B cell (primary cell): Measurements from ENCODE around the gene CEP55. TPM values are rescaled to one million over a fixed set of nuclear protein-coding genes. Genes with fewer than 3 reads are reported as not detected.

Experiments
- ATAC-seq: fragments of 200-7000 bp; cut with Tn5 transposase; one replicate; pipeline ENCODE4 v1.10.0; 2021; ENCODE audit warnings: low read depth, mild to moderate bottlenecking, moderate number of reproducible peaks, moderate library complexity
- CTCF ChIA-PET: fragments of 350-600 bp; sonication (Branson Sonifier 250); formaldehyde crosslinking; loops from one replicate; lab custom pipeline; 2021; ENCODE audit warnings: antibody characterized with exemption, inconsistent platforms; lab: Charles Lee
- POLR2A ChIA-PET: fragments of 350-600 bp; sonication (Branson Sonifier 250); formaldehyde crosslinking; loops from one replicate; lab custom pipeline; 2021; ENCODE audit warnings: antibody characterized with exemption; lab: Charles Lee
- DNase-seq: peaks from one replicate; pipeline ENCODE4 v3.0.0; 2013
- H2AFZ ChIP-seq: 2 replicates; pipeline ENCODE4 v1.6.1; 2012; ENCODE audit warnings: mild to moderate bottlenecking, low read depth, low read length; ENCODE audit not compliant: insufficient read depth, poor library complexity, severe bottlenecking
- H3K27ac ChIP-seq, 2 donors: 1 replicate in 1 of 2; 2 replicates in 1 of 2; pipeline ENCODE4 v1.5.1; 2012 to 2013; ENCODE audit warnings: low read length in 2 of 2, mild to moderate bottlenecking in 2 of 2, moderate library complexity in 1 of 2
- H3K27me3 ChIP-seq, 4 experiments: fragments of 200-600 bp in 1 of 4; sonication (generic) in 1 of 4; replicated peaks in 1 of 4; 1 replicate in 2 of 4; 2 replicates in 2 of 4; pipeline versions ENCODE4 v1.6.1 to v1.7.0; 2013 to 2016; ENCODE audit warnings: low read length in 3 of 4, mild to moderate bottlenecking in 2 of 4, mixed read lengths in 1 of 4, moderate library complexity in 1 of 4; ENCODE audit not compliant: insufficient read depth in 4 of 4, control insufficient read depth in 3 of 4; ENCODE audit errors: control extremely low read depth in 1 of 4
- H3K36me3 ChIP-seq, 2 experiments: replicated peaks in 1 of 2; 1 replicate in 1 of 2; 2 replicates in 1 of 2; pipeline versions ENCODE4 v1.6.1 to v1.7.1; 2013; ENCODE audit warnings: low read length in 1 of 2; ENCODE audit not compliant: insufficient read depth in 2 of 2, control insufficient read depth in 1 of 2; ENCODE audit errors: control extremely low read depth in 1 of 2, extremely low read depth in 1 of 2
- H3K4me1 ChIP-seq, 2 donors: fragments of 200-600 bp in 1 of 2; sonication (generic) in 1 of 2; 1 replicate in 1 of 2; 2 replicates in 1 of 2; pipeline versions ENCODE4 v1.5.1 to v1.6.1; 2013 to 2017; ENCODE audit warnings: low read length in 2 of 2; ENCODE audit not compliant: control insufficient read depth in 2 of 2, insufficient read depth in 2 of 2
- H3K4me2 ChIP-seq: replicated peaks from 2 replicates; pipeline ENCODE3; 2012; ENCODE audit warnings: mild to moderate bottlenecking, low read depth, low read length; ENCODE audit not compliant: poor library complexity, severe bottlenecking
- H3K4me3 ChIP-seq, 5 experiments: fragments of 200-600 bp in 1 of 5; sonication (generic) in 1 of 5; 1 replicate in 3 of 5; 2 replicates in 2 of 5; pipeline versions ENCODE4 v1.5.1 to v1.7.0; 2011 to 2016; ENCODE audit warnings: low read length in 4 of 5, mild to moderate bottlenecking in 4 of 5, low read depth in 2 of 5, control low read depth in 1 of 5, moderate library complexity in 1 of 5; ENCODE audit not compliant: insufficient read depth in 1 of 5; ENCODE audit errors: control extremely low read depth in 1 of 5, extremely low read depth in 1 of 5
- H3K79me2 ChIP-seq: fragments of 200-600 bp; sonication (generic); one replicate; pipeline ENCODE4 v1.6.0; 2016; ENCODE audit warnings: low read length; ENCODE audit not compliant: control insufficient read depth, insufficient read depth
- H3K9ac ChIP-seq: fragments of 200-600 bp; sonication (generic); 2 replicates; pipeline ENCODE4 v1.6.1; 2017; ENCODE audit warnings: mild to moderate bottlenecking, low read length, moderate library complexity
- H3K9me3 ChIP-seq, 3 donors: one replicate each; pipeline versions ENCODE4 v1.6.1 to v1.7.1; 2013; ENCODE audit warnings: low read length in 2 of 3; ENCODE audit not compliant: control insufficient read depth in 2 of 3, insufficient read depth in 1 of 3; ENCODE audit errors: control extremely low read depth in 1 of 3
- H4K20me1 ChIP-seq: 2 replicates; pipeline ENCODE4 v1.6.0; 2012; ENCODE audit warnings: mild to moderate bottlenecking, low read length; ENCODE audit not compliant: insufficient read depth, control insufficient read depth, poor library complexity, severe bottlenecking
- H3K27ac Mint-ChIP-seq: one replicate; pipeline ENCODE4 v1.8.0; 2021; ENCODE audit warnings: mixed read lengths
- H3K27me3 Mint-ChIP-seq: one replicate; pipeline ENCODE4 v1.8.0; 2021; ENCODE audit warnings: mixed read lengths
- H3K4me1 Mint-ChIP-seq: one replicate; pipeline ENCODE4 v1.8.0; 2021; ENCODE audit warnings: mixed read lengths
- H3K4me3 Mint-ChIP-seq: one replicate; pipeline ENCODE4 v1.8.0; 2021; ENCODE audit warnings: mixed read lengths
- H3K9me3 Mint-ChIP-seq: one replicate; pipeline ENCODE4 v1.8.0; 2022; ENCODE audit warnings: mixed read lengths; ENCODE audit not compliant: insufficient read depth
- EZH2 ChIP-seq: IDR thresholded peaks from 2 replicates; pipeline ENCODE4 v1.6.1; 2012; ENCODE audit warnings: borderline replicate concordance, low read depth, mild to moderate bottlenecking, moderate library complexity, low read length; ENCODE audit not compliant: insufficient read depth, poor library complexity, severe bottlenecking
- whole genome bisulfite sequencing: methylation state at CpG from one replicate; pipeline ENCODE4 v1.1.5; 2013; ENCODE audit warnings: missing lambda C conversion rate; ENCODE audit not compliant: insufficient coverage; 5-methylcytosine and 5-hydroxymethylcytosine counted together
- intact Hi-C: fragments of 100-400 bp; cut with micrococcal nuclease; formaldehyde crosslinking; loops from one replicate; pipeline ENCODE4 v1.10.0; 2022
- polyA plus RNA-seq: library from polyadenylated mRNA; depleted of rRNA; stranded (reverse); fragments of >200 nt; gene quantifications from 2 replicates; pipeline ENCODE4 v1.2.3, GENCODE V29; 2012
- total RNA-seq, 2 donors: library from RNA; stranded (reverse); fragments of 120-200 nt in 1 of 2; gene quantifications; 1 replicate in 1 of 2; 2 replicates in 1 of 2; pipeline versions ENCODE4 v1.2.3 to v1.2.4, GENCODE V29; 2013 to 2022
- TF ChIP-seq, protein P1 (sequence below): fragments of 200-600 bp; IDR thresholded peaks from one replicate; pipeline ENCODE4 v1.8.0; 2022; ENCODE audit warnings: antibody characterized with exemption, mild to moderate bottlenecking

Gene CEP55
- total and polyA plus RNA-seq, 2 donors (not counting 1 experiment from before 2014, with no cell fraction given), result 0.12 to 0.27 TPM

DNA sequence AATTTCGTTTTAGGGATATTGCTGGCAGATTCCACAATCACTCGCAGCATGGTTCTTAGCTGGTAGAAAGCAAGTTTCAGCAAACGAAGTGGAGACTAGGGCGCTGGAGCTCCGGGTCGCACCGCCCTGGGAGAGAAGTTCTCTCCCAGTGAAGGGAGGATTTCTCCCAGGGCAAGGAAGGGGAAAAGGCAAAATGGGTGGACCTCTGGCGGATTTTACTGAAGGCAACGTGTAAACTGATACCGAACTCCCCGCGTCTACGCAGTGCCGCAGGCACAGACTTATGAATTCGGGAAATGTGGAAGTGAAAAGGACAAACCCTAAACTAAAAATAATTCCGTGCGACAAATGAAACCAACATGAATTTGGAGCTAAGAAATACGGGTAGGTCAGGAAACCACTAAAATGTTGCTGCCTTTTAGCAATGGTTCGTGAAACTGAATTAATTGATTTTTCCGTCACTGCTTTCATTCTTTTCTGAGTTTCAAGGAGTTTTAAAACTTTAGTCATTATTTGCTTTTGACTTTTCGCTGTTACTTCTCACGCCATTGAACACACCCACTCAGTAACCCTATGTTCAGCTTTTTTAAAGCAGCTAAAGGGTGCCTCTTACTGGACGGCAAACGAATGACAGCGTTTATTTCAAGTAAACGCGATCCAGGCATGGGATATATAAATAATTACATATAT lies 14.1 kb upstream of the CEP55 start, which contains the start of gene MYOF:
MYOF (minus strand) TSS at position 190 of the 690 bp plus-strand sequence; CDS start at position 50, 140 bp downstream.
- Histone ChIP-seq H3K36me3 (no peaks in the 10 kb centered on the region), H3K4me3 (peak within 1 kb of the TSS; percentile 43 to 92 (median 64)), H3K9me3 (no peaks in the 10 kb centered on the region), H3K4me2 (peak within 1 kb of the TSS; percentile 82), H2AFZ (peak within 1 kb of the TSS; percentile 71), H3K27ac (no peak within 1 kb of the TSS), H3K9ac (peak within 1 kb of the TSS; percentile 71), H3K79me2 (no peaks in the 10 kb centered on the region), H3K4me1 (peaks cover 12 to 14% of the 10 kb centered on the region in 2 donors), H4K20me1 (no peaks in the 10 kb centered on the region), H3K27me3 (peaks cover 0 to 16% (median 0%) of the 10 kb centered on the region in 4 experiments)
- H3K4me3 Mint-ChIP-seq, result peak within 1 kb of the TSS; percentile 83
- peaks cover 15% of the 10 kb centered on the region for H3K4me1 Mint-ChIP-seq
- DNase-seq (peak; percentile 80), ATAC-seq (peak; percentile 88)
- peaks cover 26% of the 10 kb centered on the region for H3K27me3 Mint-ChIP-seq
- H3K9me3 Mint-ChIP-seq, result no peaks in the 10 kb centered on the region
- intact Hi-C loops, result loop anchor here (1.0 to 10.0 kb wide), 3 partner anchors 14 to 407 kb away; partner anchors contain the start of genes CEP55 and CYP26A1
- H3K27ac Mint-ChIP-seq, result no peak within 1 kb of the TSS
- ChIA-PET POLR2A (interaction anchor here (0.5 kb wide), 1 partner anchor 1812 kb away, joined by 7 read pairs; no protein-coding TSS in a partner anchor), CTCF (interaction anchor here (0.6 to 11.3 kb wide), 37 partner anchors 9 to 639 kb away, joined by 3 to 342 read pairs (median 4); partner anchors contain the start of gene CEP55)
- WGBS, result 2% methylated on average over 10 of the region's 27 CpGs
- TF ChIP-seq, protein P1, sequence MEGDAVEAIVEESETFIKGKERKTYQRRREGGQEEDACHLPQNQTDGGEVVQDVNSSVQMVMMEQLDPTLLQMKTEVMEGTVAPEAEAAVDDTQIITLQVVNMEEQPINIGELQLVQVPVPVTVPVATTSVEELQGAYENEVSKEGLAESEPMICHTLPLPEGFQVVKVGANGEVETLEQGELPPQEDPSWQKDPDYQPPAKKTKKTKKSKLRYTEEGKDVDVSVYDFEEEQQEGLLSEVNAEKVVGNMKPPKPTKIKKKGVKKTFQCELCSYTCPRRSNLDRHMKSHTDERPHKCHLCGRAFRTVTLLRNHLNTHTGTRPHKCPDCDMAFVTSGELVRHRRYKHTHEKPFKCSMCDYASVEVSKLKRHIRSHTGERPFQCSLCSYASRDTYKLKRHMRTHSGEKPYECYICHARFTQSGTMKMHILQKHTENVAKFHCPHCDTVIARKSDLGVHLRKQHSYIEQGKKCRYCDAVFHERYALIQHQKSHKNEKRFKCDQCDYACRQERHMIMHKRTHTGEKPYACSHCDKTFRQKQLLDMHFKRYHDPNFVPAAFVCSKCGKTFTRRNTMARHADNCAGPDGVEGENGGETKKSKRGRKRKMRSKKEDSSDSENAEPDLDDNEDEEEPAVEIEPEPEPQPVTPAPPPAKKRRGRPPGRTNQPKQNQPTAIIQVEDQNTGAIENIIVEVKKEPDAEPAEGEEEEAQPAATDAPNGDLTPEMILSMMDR, result peak; percentile 82
- TF ChIP-seq EZH2, result no peak

DNA sequence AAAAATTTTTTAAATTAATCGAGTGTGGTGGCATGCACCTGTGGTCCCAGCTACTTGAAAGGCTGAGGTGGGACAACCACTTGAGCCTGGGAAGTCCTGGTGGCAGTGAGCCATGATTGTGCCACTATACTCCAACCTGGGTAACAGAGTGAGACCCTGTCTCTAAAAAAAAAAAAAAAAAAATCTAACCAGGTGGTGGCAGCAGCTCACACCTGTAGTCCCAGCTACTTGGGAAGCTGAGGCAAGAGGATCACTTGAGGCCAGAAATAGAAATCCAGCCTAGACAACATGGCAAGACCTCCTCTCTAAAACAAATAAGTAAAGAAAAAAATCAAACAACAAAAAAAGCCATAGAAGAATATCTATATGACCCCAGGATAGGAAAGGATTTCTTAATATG lies 10.7 kb upstream of the CEP55 start:
- Mint-ChIP-seq H3K4me1 (peaks cover 15% of the 10 kb centered on the region), H3K27me3 (peaks cover 36% of the 10 kb centered on the region), H3K9me3 (no peaks in the 10 kb centered on the region), H3K4me3 (no peak overlapping the region), H3K27ac (no peak overlapping the region)
- DNase-seq (no peak), ATAC-seq (no peak)
- no peak overlapping the region for H2AFZ ChIP-seq
- POLR2A ChIA-PET, result no interaction called here
- no peaks in the 10 kb centered on the region for H3K79me2 ChIP-seq
- no peaks in the 10 kb centered on the region for H3K36me3 ChIP-seq
- no CpG with 5 or more reads among the region's 1 CpG for WGBS
- no peak for TF ChIP-seq EZH2
- TF ChIP-seq, protein P1, result no peak
- H3K9me3 ChIP-seq, result no peaks in the 10 kb centered on the region
- CTCF ChIA-PET, result interaction anchor here (1.4 to 7.1 kb wide), 2 partner anchors 10 to 110 kb away, joined by 4 to 50 read pairs; partner anchors contain the start of gene CEP55
- H3K4me2 ChIP-seq, result no peak overlapping the region
- H4K20me1 ChIP-seq, result no peaks in the 10 kb centered on the region
- H3K4me1 ChIP-seq, result peaks cover 12 to 14% of the 10 kb centered on the region in 2 donors
- intact Hi-C loops, result loop anchor here (10.0 kb wide), 1 partner anchor 411 kb away; the partner anchor contains the start of gene CYP26A1
- H3K27ac ChIP-seq, result no peak overlapping the region
- H3K27me3 ChIP-seq, result peaks cover 0 to 24% (median 5%) of the 10 kb centered on the region in 4 experiments
- no peak overlapping the region for H3K4me3 ChIP-seq
- no peak overlapping the region for H3K9ac ChIP-seq
